HEK293T (cell line): ENCODE data around the gene C1R.

Experiments used
- CTCF ChIA-PET: fragments of 350-600 bp; formaldehyde crosslinking; extraction: SDS; loops from one replicate; lab custom pipeline; 2021; ENCODE audit warnings: antibody characterized with exemption, inconsistent platforms; lab: Yijun Ruan, JAX
- POLR2A ChIA-PET: fragments of 350-600 bp; formaldehyde crosslinking; extraction: SDS; loops from one replicate; lab custom pipeline; 2020; ENCODE audit warnings: antibody characterized with exemption, inconsistent platforms; lab: Yijun Ruan, JAX
- DNase-seq: peaks from one replicate; pipeline ENCODE4 v3.0.0; 2012; ENCODE audit warnings: mixed read lengths; ENCODE audit errors: extremely low spot score
- ARNT ChIP-seq: fragments of 450-650 bp; IDR thresholded peaks from 2 replicates; pipeline ENCODE4 v1.6.1; 2017; ENCODE audit warnings: mild to moderate bottlenecking
- BHLHE40 ChIP-seq: fragments of 450-650 bp; IDR thresholded peaks from 2 replicates; pipeline ENCODE4 v1.6.1; 2016; ENCODE audit warnings: mild to moderate bottlenecking, moderate library complexity, borderline replicate concordance
- CTBP1 ChIP-seq: fragments of 450-650 bp; IDR thresholded peaks from 2 replicates; pipeline ENCODE4 v1.6.1; 2016; ENCODE audit warnings: borderline replicate concordance
- ELF4 ChIP-seq: fragments of 450-650 bp; IDR thresholded peaks from 2 replicates; pipeline ENCODE4 v1.6.1; 2017; ENCODE audit warnings: antibody characterized with exemption
- FOXA1 ChIP-seq: fragments of 450-650 bp; IDR thresholded peaks from 2 replicates; pipeline ENCODE4 v1.6.1; 2016; ENCODE audit warnings: mild to moderate bottlenecking
- FOXK2 ChIP-seq: fragments of 450-650 bp; IDR thresholded peaks from 2 replicates; pipeline ENCODE4 v1.6.1; 2016; ENCODE audit warnings: mild to moderate bottlenecking
- FOXM1 ChIP-seq: fragments of 450-650 bp; IDR thresholded peaks from 2 replicates; pipeline ENCODE4 v1.6.1; 2017; ENCODE audit warnings: mild to moderate bottlenecking, borderline replicate concordance
- HDGF ChIP-seq: fragments of 450-650 bp; IDR thresholded peaks from 2 replicates; pipeline ENCODE4 v1.6.1; 2017; ENCODE audit warnings: antibody characterized with exemption, borderline replicate concordance
- L3MBTL2 ChIP-seq: fragments of 450-650 bp; conservative IDR thresholded peaks from 2 replicates; pipeline ENCODE4 v1.6.1; 2016; ENCODE audit warnings: mild to moderate bottlenecking
- LEF1 ChIP-seq: fragments of 450-650 bp; IDR thresholded peaks from 2 replicates; pipeline ENCODE4 v1.6.1; 2017; ENCODE audit warnings: mild to moderate bottlenecking, borderline replicate concordance
- NFRKB ChIP-seq: fragments of 450-650 bp; IDR thresholded peaks from 2 replicates; pipeline ENCODE4 v1.6.1; 2016; ENCODE audit warnings: mild to moderate bottlenecking, moderate library complexity
- SP1 ChIP-seq: fragments of 450-650 bp; IDR thresholded peaks from 2 replicates; pipeline ENCODE4 v1.6.1; 2017
- SUZ12 ChIP-seq: fragments of 450-650 bp; IDR thresholded peaks from 2 replicates; pipeline ENCODE4 v1.6.1; 2016; ENCODE audit warnings: mild to moderate bottlenecking
- TARDBP ChIP-seq: fragments of 450-650 bp; IDR thresholded peaks from 2 replicates; pipeline ENCODE4 v1.6.1; 2016
- ZNF384 ChIP-seq: fragments of 450-650 bp; IDR thresholded peaks from 2 replicates; pipeline ENCODE4 v1.6.1; 2016
- TF ChIP-seq, protein P1 (sequence below): fragments of 450-650 bp; IDR thresholded peaks from 2 replicates; pipeline ENCODE4 v1.6.1; 2016

C1R gene

DNA sequence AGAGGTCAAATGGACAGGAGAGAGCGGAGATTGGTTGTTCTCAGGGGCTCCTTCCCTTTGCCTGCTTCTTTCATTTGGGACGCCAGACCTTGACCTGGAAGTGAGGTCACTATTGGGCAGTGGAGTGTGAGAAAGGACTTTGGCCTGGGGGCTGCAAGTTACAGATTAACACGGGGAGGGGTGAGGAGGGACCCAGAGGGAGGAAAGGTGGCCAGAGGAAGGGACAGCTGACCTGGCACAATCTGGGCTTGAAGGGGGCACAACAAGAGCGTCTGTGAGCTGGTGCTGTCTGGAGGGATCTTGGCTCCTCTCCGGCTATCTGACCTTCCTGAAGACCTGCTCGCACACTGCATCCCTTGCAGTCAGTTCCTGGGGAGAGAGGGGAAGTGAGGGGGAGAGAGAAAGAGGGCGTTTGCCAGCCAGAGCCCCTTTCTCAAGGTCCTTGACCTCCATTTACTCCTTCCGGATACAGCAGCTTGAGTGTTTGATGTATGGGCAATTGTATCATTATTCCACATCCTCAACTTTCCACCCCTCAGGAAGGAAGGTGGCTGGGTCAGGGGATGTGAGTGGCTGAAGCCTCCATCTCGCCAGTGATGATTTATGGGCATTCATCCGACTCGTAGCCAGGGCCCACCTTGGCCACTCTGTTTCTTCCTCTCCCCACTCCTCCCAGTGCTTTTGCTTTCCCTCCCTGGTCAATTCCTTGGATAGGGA is 31.7 kb upstream of the C1R start:
- ChIA-PET CTCF (interaction anchor here (0.6 kb wide), 1 partner anchor 10 kb away, joined by 3 read pairs; no protein-coding TSS in a partner anchor), POLR2A (no interaction called here)
- no peak for TF ChIP-seq FOXK2
- no peak for TF ChIP-seq ARNT
- TF ChIP-seq BHLHE40: no peak
- no peak for DNase-seq

DNA sequence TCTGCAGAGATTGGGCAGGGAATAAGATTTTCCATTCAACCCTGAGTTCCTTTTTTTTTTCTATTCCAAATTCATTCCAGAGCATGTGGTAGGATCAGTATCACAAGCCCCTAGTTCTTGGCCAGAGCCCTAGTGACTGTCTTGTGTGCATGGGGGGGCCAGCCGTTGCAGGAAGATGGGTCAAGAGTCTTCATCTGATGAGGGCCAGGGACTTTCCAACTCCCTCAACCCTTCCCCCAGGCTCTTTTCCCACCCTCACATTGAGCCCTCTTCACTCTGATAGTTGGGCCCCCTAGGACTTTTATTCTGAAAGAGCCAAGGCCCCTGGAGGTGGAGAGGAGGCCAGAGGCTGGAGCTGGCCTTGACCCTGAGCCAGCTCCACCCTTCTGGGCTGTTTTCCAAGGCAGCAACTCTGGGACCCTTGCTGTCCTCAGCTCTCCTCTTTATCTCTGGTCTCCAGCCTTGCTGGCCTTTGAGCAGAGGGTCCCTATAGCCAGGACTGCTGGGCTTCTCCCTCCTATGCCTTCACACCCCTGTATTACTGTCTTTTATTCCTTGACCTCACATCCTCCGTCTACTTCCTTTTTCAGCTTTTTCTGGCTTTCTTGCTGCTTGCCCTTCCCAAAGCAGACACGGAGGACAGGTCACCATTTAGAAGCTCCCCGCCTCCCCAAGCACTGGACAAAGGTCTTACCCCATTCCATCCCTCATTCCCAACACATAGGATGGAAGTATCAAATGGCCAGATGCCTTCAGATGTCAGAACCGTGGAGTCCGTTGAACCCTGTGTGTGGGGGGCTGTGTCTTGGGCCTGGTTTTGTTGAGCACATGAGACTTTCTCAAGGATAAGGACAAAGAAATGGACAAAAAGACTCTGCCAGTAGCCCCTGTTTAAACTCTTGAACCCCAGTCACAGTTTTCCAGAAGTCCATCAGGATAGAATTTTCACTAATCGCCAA is 30.8 kb upstream of the C1R start:
- CTCF ChIA-PET: interaction anchor here (0.6 to 0.9 kb wide), 2 partner anchors 10 to 81 kb away, joined by 3 read pairs; no protein-coding TSS in a partner anchor
- DNase-seq: no peak

DNA sequence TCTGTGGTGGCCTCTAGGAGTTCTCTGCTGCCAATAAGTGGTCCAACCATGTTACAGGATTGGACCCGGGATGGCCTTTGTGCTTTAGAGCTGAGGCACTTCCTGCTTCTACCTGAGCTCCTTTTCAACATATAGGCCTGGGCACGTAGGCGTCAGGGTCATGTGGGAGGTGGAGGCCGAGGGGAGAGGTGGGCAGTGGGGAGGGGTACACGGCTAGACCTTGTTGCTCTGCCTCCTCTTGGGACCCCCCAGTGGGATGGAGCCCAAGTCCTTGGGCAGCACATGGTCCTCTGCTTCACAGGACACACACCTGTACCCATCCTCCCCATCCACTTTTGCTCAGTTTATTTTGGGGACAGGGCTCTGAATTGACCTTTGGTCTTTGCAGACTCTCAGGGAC is 29.1 kb upstream of the C1R start:
- ChIA-PET CTCF (no interaction called here), POLR2A (interaction anchor here (1.0 kb wide), 1 partner anchor 64 kb away, joined by 3 read pairs; no protein-coding TSS in a partner anchor)
- DNase-seq: no peak
- TF ChIP-seq SP1 (no peak), ZNF384 (no peak), BHLHE40 (no peak), TARDBP (no peak), ELF4 (no peak), FOXK2 (no peak), L3MBTL2 (no peak), HDGF (no peak), SUZ12 (no peak), NFRKB (no peak)
- TF ChIP-seq, protein P1, sequence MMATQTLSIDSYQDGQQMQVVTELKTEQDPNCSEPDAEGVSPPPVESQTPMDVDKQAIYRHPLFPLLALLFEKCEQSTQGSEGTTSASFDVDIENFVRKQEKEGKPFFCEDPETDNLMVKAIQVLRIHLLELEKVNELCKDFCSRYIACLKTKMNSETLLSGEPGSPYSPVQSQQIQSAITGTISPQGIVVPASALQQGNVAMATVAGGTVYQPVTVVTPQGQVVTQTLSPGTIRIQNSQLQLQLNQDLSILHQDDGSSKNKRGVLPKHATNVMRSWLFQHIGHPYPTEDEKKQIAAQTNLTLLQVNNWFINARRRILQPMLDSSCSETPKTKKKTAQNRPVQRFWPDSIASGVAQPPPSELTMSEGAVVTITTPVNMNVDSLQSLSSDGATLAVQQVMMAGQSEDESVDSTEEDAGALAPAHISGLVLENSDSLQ: no peak

More for the DNA sequence above, 30.8 kb upstream of the C1R start:
- POLR2A ChIA-PET: no interaction called here
- TF ChIP-seq ELF4 (no peak), ZNF384 (no peak), NFRKB (no peak), LEF1 (no peak), L3MBTL2 (no peak), FOXK2 (no peak), HDGF (no peak), CTBP1 (no peak), SUZ12 (no peak)
- TF ChIP-seq, protein P1: no peak

DNA sequence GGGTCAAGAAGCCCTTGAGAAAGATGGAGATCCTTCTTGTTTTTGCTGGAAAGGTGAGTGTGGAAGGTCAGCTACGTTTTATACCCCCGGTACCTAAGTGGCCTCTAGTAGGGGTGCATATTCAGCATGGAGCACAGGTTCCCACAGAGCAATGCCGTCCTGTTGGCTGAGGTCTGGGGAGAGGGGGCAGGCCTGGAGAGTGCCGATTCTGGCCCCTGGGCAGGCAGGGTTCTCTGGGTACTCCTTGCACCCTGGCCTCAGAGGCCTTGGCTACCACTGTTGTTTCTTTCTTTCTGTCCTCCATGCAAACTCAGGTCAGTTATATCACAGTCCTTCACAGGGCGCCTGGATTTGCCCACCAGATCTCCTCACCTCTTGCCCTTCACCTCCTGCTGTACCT is 27.9 kb upstream of the C1R start:
- no peak for DNase-seq
- CTCF ChIA-PET: no interaction called here
- no peak for TF ChIP-seq TARDBP
- no peak for TF ChIP-seq L3MBTL2
- TF ChIP-seq BHLHE40: no peak
- no peak for TF ChIP-seq FOXM1
- TF ChIP-seq ELF4: no peak
- POLR2A ChIA-PET: interaction anchor here (1.1 kb wide), 1 partner anchor 176 kb away, joined by 4 read pairs; the partner anchor contains the start of genes C12orf57 and RNU7-1

DNA sequence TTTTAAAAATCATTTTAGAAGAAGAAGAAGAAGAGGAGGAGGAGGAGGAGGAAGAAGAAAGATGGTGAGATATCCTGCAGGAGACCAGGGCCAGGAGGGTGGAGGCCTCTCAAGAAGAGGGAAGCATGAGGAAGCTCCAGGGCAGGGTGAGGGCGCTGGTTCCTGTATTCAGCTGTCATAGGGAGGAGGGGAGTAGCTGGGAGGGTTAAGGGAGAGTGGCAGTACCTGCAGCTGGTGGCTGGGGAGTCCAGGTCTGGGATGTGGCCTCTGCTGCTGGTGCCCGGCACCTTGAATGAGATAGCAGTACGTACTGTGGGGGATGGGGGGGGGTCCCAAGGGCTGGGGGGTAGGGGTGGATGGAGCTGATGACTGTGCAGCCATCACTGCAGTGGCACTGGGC is 26.6 kb upstream of the C1R start:
- ChIA-PET CTCF (no interaction called here), POLR2A (interaction anchor here (0.9 kb wide), 1 partner anchor 228 kb away, joined by 3 read pairs; no protein-coding TSS in a partner anchor)
- no peak for DNase-seq
- TF ChIP-seq FOXK2 (no peak), NFRKB (no peak), TARDBP (no peak), L3MBTL2 (no peak), FOXA1 (no peak), LEF1 (no peak), ARNT (no peak), SP1 (no peak), SUZ12 (no peak)
- TF ChIP-seq, protein P1: no peak

DNA sequence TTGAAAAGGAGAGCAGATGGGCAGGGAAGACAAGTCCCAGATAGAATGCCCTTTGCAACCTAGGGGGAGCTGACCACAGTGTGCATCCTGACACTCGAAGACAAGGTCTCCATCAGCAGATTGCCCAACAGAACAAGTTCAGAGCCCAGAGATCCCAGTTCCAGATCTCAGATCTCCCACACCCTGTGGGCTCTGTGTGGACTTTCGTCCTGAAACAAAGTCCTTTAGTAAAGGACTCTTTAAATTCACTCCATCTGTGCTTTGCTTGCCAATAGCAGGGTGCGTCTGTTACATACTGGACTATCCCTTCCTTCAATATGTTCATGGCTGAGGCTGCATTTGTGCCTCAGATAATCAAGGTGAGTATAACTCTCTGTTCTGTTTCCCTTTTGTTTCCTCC is 25.4 kb upstream of the C1R start:
- ChIA-PET POLR2A (no interaction called here), CTCF (no interaction called here)

More for the DNA sequence above, 25.4 kb upstream of the C1R start:
- no peak for TF ChIP-seq BHLHE40
- no peak for TF ChIP-seq FOXA1
- no peak for TF ChIP-seq SUZ12
- TF ChIP-seq LEF1: no peak
- no peak for TF ChIP-seq SP1
- no peak for TF ChIP-seq HDGF
- DNase-seq: no peak
